Activated T-helper 1 cell treated with anti-CD3 and anti-CD28 coated beads, Interleukin-12 subunit alpha, Interleukin-12 subunit beta, Interleukin-2, Interleukin-4 antibody, amounts not matched to agents 30 ng/mL and 10 ng/mL and 1 ng/mL, durations not matched to agents 14 hours and 24 hours and 36 hours (primary cell): ENCODE results near the gene STOML1. TPM values are rescaled to one million over a fixed set of nuclear protein-coding genes. Genes with fewer than 3 reads are reported as not detected.

ENCODE experiments used
- DNase-seq: peaks from one replicate; pipeline ENCODE4 v3.0.0; 2021; ENCODE audit warnings: low spot score
- H3K27ac Mint-ChIP-seq: one replicate; pipeline ENCODE4 v1.8.0; 2021; ENCODE audit warnings: mild to moderate bottlenecking, mixed read lengths
- H3K27me3 Mint-ChIP-seq: one replicate; pipeline ENCODE4 v1.8.0; 2022; ENCODE audit warnings: mild to moderate bottlenecking, moderate library complexity, mixed read lengths; ENCODE audit not compliant: insufficient read depth
- H3K36me3 Mint-ChIP-seq: one replicate; pipeline ENCODE4 v1.8.0; 2021; ENCODE audit warnings: low read depth, mixed read lengths
- H3K4me1 Mint-ChIP-seq: one replicate; pipeline ENCODE4 v1.8.0; 2021; ENCODE audit warnings: low read depth, mixed read lengths
- H3K4me3 Mint-ChIP-seq: one replicate; pipeline ENCODE4 v1.8.0; 2021; ENCODE audit warnings: mild to moderate bottlenecking, moderate library complexity, mixed read lengths
- H3K9me3 Mint-ChIP-seq: one replicate; pipeline ENCODE4 v1.8.0; 2021; ENCODE audit warnings: mixed read lengths
- intact Hi-C: fragments of 100-400 bp; cut with micrococcal nuclease; formaldehyde crosslinking; loops from one replicate; pipeline ENCODE4 v1.15.1; 2024
- total RNA-seq: library from RNA; stranded (reverse); gene quantifications from 2 replicates; pipeline ENCODE4 v1.2.3, GENCODE V29; 2022

The STOML1 gene
- total RNA-seq, 1 donor from 2014 or later, result 10.6 TPM

DNA sequence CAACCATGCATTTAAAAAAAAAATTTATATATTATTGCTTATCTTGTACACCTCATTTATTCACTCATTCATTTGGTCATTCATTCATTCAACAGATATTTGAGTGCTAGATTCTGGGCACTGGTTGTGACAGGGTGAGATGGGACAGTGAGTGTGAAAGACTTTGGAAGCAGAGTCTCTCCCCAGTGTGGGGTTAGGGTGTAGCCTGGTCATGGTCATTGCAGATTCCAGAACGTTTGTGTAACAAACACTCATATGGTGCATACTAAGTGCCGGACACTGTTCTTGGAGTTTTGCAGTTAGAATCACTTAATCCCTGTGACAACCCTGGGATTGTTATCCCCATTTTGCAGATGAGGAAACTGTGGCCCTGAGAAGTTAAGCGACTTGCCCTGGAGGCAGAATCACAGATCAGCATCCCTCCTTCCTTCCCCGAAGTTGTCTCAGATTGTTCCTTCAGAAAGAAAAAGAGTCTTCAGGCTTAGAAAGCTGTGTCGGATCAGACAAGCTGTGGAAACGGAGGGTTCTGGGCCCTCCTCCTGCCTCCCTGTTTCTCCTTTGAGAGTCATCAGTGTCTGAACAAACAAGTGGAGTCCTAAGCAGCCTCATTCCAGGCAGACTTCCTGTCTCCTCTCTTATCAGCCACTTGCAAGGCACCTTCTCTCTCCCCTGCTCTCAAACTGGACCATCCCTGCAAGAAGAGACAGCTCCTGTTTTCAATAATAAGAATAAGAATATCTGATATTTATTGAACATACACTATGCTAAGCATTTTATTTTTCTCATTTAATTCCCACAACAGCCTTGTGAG, 59.5 kb downstream of the STOML1 start:
- no peaks in the 10 kb centered on the region for H3K36me3 Mint-ChIP-seq
- intact Hi-C loops, result no loop called here
- no peaks in the 10 kb centered on the region for H3K9me3 Mint-ChIP-seq
- peaks cover 4% of the 10 kb centered on the region for H3K27me3 Mint-ChIP-seq
- no peak overlapping the region for H3K27ac Mint-ChIP-seq
- peaks cover 12% of the 10 kb centered on the region for H3K4me1 Mint-ChIP-seq
- H3K4me3 Mint-ChIP-seq, result no peak overlapping the region
- no peak for DNase-seq

DNA sequence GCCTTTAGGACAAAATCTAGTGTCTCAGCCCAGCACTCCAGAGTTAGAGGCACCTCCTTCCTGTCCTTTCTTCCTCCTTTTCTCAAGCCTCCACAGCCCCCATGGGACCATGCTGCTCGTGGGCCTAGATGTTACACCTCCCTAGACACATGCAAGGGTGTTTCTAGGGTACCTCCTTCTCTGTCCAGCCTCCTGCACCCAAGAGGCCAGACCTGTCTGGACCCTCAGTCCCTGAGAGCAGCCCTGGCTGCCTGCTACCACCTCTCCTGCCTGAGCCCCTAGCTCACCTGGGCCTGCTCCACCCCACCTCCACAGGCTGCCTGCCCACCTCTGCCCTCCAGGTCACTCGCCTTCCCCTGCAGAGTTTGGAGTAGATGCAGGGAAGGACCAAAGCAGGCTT, 60.7 kb downstream of the STOML1 start:
- H3K9me3 Mint-ChIP-seq, result no peaks in the 10 kb centered on the region
- no peak overlapping the region for H3K4me3 Mint-ChIP-seq
- peaks cover 4% of the 10 kb centered on the region for H3K27me3 Mint-ChIP-seq
- intact Hi-C loops, result no loop called here
- no peaks in the 10 kb centered on the region for H3K36me3 Mint-ChIP-seq
- H3K4me1 Mint-ChIP-seq, result peaks cover 12% of the 10 kb centered on the region
- DNase-seq, result no peak
- no peak overlapping the region for H3K27ac Mint-ChIP-seq

DNA sequence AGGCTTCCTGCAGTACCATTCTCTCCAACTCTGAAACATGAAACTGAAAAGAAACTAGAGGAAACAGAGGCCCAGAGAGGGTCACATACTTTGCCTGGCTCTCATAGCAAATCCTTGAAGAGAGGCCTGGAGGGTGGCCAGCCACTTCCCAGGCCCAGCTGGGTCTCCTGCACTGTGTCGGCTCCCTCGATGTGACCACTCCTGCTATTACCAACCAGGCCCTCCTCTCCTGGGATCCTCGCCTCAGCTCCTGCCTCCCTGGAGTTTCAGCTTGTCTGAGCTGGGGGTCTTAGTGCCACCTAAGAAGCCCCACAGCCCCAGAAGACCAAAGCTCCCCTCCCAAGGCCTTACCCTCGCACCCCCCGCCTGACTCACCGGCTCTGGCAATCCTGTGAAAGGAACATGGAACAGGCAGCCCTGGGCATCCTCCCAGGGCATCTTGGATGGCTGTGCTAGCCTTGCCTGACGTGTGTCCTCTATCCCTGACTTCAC, 61.3 kb downstream of the STOML1 start:
- peaks cover 14% of the 10 kb centered on the region for H3K4me1 Mint-ChIP-seq
- H3K4me3 Mint-ChIP-seq, result no peak overlapping the region
- peaks cover 4% of the 10 kb centered on the region for H3K27me3 Mint-ChIP-seq
- intact Hi-C loops, result no loop called here
- no peaks in the 10 kb centered on the region for H3K9me3 Mint-ChIP-seq
- no peak for DNase-seq
- no peaks in the 10 kb centered on the region for H3K36me3 Mint-ChIP-seq
- H3K27ac Mint-ChIP-seq, result no peak overlapping the region

DNA sequence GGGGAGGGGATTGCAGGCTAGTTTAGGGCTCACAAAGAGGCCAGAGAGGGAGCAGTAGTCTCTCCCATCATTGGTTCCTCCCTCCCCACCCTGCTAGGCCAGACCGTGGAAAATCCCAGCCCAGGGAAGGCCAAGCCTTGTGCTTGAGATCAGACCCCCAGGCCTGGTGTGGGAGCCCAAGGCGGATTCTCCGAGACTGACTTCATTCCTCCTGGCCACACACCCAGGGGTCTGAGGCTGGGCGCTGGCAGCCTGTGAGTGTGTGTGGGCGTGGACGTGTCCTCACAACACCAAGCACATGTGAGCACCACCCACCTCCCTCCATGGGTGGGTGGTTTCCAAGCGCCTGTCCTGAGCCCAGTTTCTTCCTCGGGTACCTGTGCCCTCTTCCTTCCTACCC, 61.7 kb downstream of the STOML1 start:
- intact Hi-C loops, result no loop called here
- Mint-ChIP-seq H3K4me1 (peaks cover 18% of the 10 kb centered on the region), H3K4me3 (no peak overlapping the region), H3K36me3 (no peaks in the 10 kb centered on the region), H3K27ac (no peak overlapping the region), H3K9me3 (no peaks in the 10 kb centered on the region), H3K27me3 (peaks cover 9% of the 10 kb centered on the region)
- DNase-seq, result no peak

DNA sequence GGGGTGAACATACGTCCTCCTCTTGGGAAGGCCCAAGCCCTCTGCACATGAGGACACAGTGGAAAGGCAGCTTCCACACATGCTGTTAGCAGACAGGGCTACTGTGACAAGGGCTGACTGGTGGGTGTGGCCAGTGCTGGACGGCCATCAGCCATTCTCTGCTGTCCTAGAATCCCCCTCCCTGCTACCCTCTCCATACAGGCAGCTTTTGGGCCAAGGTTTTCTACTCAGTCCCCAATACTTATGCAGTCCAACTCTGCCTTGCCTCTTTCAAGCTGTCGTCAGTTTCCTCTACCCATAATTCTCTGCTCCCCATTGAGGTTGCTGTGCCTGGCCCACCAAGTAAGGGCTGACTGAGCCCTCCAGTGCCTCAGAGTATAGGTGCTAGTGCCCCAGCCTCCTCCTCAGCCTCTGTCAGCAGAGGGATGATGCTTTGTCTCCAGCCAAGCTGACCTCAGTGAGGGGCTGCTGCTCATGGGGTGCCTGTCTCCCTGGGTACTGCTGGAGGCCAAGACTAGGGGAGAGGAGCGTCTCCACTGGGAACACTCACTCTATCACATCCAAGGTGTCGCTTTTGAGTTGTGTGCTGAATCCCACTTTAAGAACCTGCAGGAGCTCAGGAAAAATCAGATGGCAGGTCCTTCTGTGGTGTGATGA, 63.0 kb downstream of the STOML1 start:
- Mint-ChIP-seq H3K27me3 (peaks cover 9% of the 10 kb centered on the region), H3K36me3 (no peaks in the 10 kb centered on the region), H3K9me3 (no peaks in the 10 kb centered on the region), H3K4me3 (peak overlapping the region; percentile 65), H3K4me1 (peaks cover 28% of the 10 kb centered on the region), H3K27ac (no peak overlapping the region)
- intact Hi-C loops, result loop anchor here (10.0 kb wide), 1 partner anchor 354 kb away; no protein-coding TSS in a partner anchor
- DNase-seq, result no peak

Other genes with a start within 250 kb of the STOML1 start
- gene INSYN1, start 238.9 kb downstream of the STOML1 start, total RNA-seq, result not detected in 2 replicates
- not detected in 2 replicates for gene TBC1D21, start 118.7 kb downstream of the STOML1 start, total RNA-seq
- gene LOXL1, start 65.8 kb downstream of the STOML1 start, total RNA-seq, result 0.34 and 1.3 TPM in 2 replicates
- gene PML, start 2.4 kb upstream of the STOML1 start, total RNA-seq, result 62.0 and 63.6 TPM in 2 replicates
- not detected in 2 replicates for gene GOLGA6A, start 90.3 kb upstream of the STOML1 start, total RNA-seq
- not detected in 2 replicates for gene ISLR2, start 138.3 kb upstream of the STOML1 start, total RNA-seq
- gene ISLR, start 181.4 kb upstream of the STOML1 start, total RNA-seq, result not detected in 2 replicates
- gene STRA6, start 210.5 kb upstream of the STOML1 start, total RNA-seq, result 0.23 TPM in 1 of 2 replicates, not detected in the other
- gene CCDC33, start 244.0 kb upstream of the STOML1 start, total RNA-seq, result not detected in 2 replicates